HG02610 (cell line): Measurements from ENCODE around the gene OBP2B.

Source experiments
- ATAC-seq: cut with Tn5 transposase; IDR thresholded peaks from one replicate; pipeline ENCODE4 v1.9.1; 2021; ENCODE audit warnings: mild to moderate bottlenecking, moderate library complexity; ENCODE audit not compliant: unreplicated experiment

Gene OBP2B

DNA sequence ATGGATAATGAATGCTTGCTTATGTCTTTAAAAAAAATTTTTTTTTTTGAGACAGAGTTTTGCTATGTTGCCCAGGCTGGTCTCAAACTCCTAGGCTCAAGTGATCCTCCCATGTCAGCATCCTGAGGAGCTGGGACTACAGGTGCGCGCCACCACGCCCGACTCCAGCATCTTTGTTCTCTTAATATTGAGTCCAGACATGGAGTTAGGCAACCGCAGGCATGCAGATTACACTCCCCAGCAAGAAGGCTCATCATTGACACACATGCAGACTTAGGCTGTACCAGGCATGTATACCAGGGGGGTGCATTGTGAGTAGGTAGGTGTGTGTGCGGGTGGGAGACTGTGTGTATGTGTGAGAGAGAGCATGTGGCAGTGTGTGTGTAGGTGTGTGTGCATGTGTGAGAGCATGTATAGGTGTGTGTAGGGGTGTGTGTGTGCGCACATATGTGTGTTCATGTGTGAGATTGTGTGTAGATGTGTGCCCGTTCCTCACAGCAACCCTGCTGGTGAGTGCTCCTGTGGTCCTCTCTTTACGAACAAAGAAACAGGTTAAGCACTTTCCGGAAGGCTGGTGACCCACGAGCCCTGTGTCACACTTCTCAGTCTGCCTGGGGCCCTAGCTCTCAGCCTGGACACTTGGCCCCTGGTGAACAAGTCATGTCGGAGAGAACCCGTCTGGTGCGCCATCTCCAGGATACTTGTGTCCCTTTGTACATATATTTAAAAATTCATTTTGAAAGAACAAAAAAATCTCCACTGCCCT lies 6.2 kb downstream of the OBP2B start:
- ATAC-seq: no peak

GRCh38 chr9:133202145-133202513 lies 6.9 kb downstream of the OBP2B start:
- ATAC-seq: no peak

- ATAC-seq: no peak
Measured at GRCh38 chr9:133201424-133202144, 7.5 kb downstream of the OBP2B start.

DNA sequence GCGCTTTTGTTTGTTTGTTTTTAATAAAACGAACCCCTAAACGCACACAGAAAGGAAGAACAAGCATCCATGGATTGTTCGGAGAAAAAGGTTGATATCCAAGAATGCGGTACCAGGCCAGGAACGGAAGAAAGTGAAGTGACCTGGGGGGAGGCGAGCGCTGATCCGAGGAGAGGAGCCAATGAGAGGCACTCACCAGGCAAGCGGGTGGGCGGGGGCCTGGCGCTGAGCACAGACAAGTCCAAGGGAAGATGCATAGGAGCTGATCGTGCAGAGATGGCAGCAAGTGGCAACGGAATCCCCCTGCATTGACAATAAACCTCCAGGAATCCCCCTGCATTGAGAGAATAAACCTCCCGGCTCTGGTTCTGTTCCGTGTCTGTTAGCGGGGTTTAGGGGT lies 8.4 kb downstream of the OBP2B start:
- ATAC-seq: no peak

DNA sequence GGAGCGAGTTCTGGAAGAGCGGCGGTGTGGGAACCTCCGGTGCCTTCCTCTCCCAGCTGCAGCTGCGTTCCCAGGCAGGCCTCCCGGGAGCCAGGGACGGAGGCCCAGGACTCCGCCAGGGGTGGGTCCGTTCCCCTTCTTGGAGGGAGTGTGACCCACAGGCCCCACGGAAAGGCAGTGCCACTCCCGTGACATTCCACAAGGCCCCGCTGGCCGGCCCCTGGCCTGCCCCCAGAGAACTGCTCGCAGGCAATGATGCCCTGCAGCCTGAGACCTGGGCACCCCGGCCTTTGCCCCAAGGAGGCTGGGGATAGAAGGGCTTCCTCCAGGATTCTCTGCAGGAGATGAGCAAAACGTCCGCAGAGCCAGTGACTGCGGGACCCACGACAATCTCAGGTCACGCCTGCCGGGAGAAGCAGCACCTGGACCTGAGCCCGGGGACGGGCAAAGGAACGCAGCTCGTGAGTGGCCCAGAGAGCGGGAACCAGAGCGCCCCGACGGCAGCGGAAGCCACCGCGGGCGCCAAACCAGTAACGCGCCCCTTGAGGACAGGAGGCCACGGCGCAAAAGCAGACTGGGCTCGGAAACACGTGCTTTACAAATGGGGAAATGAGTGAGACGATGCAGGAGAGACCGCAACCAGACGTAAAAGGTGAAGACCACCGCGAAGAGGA lies 9.3 kb downstream of the OBP2B start:
- ATAC-seq: no peak

DNA sequence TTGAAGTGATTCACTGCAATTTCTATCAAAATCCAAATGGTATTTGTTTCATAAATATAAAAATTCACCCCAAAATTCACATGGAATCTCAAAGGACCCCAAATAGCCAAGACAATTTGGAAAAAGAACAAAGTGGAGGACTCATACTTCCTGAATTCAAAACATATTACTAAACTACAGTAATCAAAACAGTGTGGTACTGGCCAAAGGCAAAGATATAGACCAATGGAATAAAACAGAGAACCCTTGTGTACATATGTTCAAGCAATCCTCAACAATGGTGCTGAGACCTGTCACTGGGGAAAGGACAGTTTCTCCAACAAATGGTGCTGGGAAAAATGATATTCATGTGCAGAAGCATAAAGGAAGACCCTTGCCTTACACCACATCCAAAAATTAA lies 14.0 kb downstream of the OBP2B start:
- ATAC-seq: no peak

GRCh38 chr9:133194597-133194996 lies 14.5 kb downstream of the OBP2B start:
- no peak for ATAC-seq

GRCh38 chr9:133191989-133192388 lies 17.1 kb downstream of the OBP2B start:
- no peak for ATAC-seq

DNA sequence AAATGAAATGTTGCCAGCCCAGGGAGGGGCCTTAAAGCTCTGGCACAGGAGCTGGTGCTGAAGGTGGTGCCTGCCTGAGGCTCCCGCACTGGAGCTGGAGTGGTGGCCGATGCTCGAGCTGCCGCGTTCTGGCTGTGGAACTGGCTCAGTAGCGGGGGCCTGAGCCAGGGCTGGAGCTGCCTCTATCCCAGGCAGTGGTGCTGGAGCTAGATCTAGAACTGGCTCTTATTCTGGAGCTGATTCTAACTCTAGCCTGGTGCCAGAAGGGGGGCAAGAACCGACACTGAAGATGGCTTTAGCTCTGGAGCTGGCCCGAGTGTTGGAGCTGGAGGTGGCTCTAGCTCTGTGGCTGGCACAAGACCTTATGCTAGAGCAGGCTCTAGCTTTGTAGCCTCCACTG lies 19.2 kb downstream of the OBP2B start:
- ATAC-seq: no peak

DNA sequence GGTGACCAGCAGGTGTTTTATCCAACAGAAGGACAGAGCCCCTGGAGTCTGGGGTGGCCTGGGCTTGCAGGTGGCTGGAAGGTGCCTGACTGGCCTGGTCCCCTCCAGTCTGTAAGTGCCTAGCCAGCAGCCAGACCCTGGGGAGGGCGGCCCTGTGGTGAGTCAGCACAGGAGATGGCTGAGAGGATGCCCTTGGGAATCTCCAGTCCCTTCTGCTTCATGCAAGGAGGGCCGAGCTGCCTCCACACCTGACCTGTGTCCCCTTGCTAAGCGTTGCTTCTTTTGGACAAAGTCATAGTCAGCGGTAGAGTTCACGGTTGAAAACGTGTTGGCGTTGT lies 20.2 kb downstream of the OBP2B start:
- no peak for ATAC-seq

DNA sequence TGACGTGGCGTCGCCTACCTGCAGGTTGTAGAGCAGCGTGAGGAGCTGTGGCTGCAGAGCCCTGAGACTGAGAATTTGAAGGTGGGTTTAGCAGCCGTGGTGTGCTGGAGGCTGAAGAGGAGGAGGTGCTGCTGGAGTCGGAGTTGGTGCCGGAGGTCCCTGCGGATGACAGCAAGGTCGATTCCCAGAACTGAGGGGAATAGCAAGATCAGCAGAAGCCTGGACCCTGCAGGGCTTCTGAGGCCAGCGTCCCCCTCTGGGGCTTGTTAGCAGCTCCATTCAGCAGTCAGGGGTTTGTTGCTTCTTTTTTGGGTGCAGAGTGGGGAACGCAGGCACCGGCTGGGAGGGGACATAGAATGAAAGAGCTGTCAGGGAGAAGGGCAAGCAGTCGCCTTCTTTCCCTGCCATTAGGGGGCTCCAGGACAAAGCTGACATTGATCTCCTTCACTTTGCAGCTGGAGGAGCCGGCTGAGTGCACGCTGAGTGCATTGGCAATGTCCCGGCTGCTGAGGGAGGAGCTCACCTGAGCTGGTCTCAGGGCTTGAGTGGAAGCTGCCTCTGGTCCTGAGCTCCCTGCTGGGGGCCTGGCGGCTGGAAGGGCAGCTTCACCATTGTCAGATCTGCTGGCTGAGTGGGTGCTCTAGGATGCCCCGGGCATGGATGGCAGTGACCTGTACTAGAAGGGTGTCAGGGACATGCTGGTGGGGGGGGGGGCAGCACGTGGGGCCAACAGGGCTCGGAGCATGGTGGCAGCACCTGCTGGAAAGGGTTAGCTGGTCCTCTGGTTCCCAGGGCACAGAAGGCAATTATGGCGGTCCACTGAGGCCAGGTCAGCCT lies 20.8 kb downstream of the OBP2B start:
- ATAC-seq: no peak

- ATAC-seq: no peak
Measured at GRCh38 chr9:133187561-133188005, 21.5 kb downstream of the OBP2B start.

GRCh38 chr9:133186736-133187135 lies 22.3 kb downstream of the OBP2B start:
- no peak for ATAC-seq

DNA sequence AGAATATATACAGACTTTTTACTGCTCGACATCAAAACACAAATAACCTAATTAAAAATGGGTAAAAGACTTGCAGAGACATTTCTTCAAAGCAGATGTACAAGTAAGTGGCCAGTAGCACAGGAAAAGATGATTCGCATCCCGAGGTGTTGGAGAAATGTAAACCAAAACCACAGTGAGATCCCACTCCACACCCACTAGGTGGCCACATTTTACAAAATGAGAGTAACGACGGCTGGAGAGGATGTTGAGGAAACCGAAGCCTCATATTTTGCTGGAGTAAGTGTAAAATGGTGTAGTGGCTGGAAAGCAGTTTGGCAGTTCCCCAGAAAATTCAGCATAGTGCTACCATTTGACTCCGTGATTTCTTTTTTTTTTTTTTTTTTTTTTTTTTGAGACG lies 24.1 kb downstream of the OBP2B start:
- ATAC-seq: no peak

DNA sequence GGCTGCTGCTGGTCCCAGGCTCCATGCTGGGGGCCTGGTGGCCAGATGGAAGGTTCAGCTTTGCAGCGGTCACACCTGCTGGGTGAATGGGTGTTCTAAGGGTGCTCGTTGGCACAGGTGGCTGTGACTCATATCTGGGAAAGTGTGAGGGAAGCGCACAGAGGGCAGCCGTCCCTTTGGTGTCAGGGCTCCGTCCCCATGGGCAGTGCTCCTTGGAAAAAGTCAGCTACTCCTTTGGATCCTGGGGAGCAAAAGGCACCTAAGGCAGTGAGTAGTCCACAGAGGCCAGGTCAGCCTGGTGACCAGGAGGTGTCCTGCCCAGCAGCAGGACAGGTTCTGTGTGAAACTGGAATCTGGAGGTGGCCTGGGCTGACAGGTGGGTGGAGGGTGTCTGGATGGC lies 26.9 kb downstream of the OBP2B start:
- ATAC-seq: no peak

GRCh38 chr9:133181561-133181960 lies 27.5 kb downstream of the OBP2B start:
- no peak for ATAC-seq

- ATAC-seq: no peak
Measured at GRCh38 chr9:133180953-133181352, 28.1 kb downstream of the OBP2B start.

GRCh38 chr9:133173056-133173455 lies 36.0 kb downstream of the OBP2B start:
- ATAC-seq: no peak

- ATAC-seq: no peak
Measured at GRCh38 chr9:133171161-133171961, 37.7 kb downstream of the OBP2B start.

DNA sequence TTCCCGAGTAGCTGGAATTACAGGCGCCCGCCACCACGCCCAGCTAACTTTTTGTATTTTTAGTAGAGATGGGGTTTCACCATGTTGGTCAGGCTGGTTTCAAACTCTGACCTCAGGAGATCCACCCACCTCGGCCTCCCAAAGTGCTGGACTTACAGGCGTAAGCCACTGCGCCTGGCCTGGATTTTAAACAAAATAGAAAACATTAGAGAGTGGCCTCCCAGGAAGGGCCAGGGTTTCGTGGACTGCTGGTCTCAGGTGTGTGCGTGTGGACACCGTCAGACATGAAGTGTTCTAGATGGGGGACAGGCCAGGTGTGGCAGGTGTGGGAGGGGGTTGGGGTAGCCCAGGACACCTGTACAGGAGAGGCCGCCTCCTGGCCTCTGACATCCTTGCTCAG lies 38.3 kb downstream of the OBP2B start:
- ATAC-seq: no peak
